ENCODE measurements around the gene CCDC175.

CCDC175 gene

DNA sequence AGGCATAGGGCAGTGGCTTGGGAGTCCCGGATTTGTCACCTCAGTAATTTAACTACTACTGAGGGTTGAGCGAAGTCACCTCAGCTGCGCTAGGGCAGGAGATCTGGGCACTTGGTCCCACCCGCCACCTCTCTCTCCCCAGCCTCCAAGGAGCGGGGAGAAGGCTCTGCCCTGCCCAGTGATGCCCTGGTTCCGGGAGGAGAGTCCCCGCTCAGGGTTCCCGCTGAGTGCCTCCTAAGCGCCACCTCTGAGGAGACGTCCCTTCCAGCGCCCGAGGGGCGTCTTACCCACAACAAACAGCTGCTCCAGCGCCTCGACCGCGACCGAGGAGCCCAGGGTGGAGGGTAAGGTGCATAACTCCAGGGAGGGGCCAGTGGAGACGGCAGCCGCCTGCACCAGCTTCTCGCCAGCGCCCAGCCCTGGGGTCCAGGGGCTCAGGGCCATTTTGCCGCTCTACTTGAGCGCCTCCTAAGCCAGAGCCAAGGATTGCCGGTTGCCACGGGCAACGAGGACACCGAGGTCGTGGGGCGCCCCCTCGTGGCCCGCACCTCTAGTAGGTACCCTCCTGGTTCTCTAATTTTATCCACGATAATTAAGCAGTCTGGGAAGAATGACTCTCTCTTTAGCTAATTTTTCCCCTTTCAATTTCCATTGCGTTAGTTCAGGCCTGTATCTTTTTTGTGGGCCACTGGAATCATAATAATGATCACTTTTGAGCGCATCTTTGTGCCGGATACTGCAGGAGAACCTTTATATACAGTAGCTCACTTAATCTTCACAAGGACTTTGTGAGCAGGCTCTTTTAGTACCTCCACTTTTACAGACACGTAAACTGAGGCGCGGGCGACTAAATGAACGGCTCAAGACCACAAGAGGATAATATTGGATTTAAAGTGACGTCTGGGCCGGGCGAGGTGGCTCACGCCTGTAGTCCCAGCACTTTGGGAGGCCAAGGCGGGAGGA, at the start of gene CCDC175:
CCDC175 (minus strand) TSS at position 481 of the 963 bp plus-strand sequence; CDS start at position 444, 37 bp downstream.
- peak; percentile 74 for DNase-seq (ENCODE audit: low spot score)

- no peak for DNase-seq (ENCODE audit: low spot score)
Observed at GRCh38 chr14:59622631-59623030, 46.0 kb upstream of the CCDC175 start.

- no peak for DNase-seq (ENCODE audit: low spot score)
Observed at GRCh38 chr14:59619061-59619460, 42.4 kb upstream of the CCDC175 start.

- no peak for DNase-seq (ENCODE audit: low spot score)
Observed at GRCh38 chr14:59601056-59601455, 24.4 kb upstream of the CCDC175 start.

- DNase-seq (ENCODE audit: low spot score) = no peak
Observed at GRCh38 chr14:59600211-59600945, 23.8 kb upstream of the CCDC175 start.

DNA sequence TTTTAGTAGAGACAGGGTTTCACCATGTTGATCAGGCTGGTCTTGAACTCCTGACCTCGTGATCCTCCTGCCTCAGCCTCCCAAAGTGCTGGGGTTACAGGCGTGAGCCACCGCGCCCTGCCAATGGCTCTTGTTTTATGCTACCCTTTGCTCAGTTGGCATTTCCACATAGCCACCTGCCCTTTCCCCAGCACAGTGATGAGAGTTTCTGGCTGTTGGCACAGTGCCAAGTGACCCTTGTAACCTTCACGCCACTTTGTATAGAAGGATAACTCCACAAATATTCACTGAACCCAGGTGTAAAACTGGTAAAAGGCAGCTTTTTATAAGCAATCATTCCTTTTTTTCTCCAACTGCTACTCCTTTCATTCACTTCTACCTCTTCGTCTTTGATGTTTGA, 18.5 kb upstream of the CCDC175 start:
- DNase-seq (ENCODE audit: low spot score) = no peak

DNA sequence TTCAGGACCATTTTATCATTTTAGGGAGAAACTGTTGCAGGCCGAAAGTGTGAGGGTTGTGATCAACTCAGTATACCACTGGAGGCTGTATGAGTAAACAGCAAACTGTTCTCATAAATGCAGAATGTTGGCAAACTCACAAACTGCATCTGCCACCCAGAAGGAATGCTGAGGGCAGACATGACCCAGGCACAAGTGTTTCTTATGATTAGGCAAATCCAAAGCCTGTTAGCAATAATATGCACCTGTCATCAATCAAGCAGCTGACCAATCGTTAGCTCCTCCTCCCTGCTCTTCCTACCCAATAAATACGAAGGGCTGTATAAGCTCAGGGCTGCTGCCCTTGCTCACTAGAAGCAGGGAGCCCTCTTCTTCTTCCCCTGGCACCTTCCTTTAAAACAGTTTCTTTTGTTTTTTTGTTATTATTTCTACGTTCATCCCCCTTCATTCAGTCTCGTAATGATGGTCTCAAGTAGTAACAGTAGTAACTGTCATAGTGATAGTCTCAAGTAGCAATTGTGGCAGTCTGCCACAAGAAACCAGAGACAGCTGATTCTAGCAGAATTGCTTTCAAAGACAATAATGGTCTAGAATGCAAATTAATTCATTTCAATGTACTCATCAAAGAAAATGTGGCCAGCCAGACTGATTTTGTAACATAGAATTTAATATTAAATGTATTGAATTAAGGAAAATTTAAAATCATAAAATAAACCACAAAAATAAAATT, 15.2 kb upstream of the CCDC175 start:
- no peak for DNase-seq (ENCODE audit: low spot score)

GRCh38 chr14:59588101-59588500, 11.5 kb upstream of the CCDC175 start:
- no peak for DNase-seq (ENCODE audit: low spot score)

GRCh38 chr14:59585891-59586554, 9.4 kb upstream of the CCDC175 start:
- no peak for DNase-seq (ENCODE audit: low spot score)

DNA sequence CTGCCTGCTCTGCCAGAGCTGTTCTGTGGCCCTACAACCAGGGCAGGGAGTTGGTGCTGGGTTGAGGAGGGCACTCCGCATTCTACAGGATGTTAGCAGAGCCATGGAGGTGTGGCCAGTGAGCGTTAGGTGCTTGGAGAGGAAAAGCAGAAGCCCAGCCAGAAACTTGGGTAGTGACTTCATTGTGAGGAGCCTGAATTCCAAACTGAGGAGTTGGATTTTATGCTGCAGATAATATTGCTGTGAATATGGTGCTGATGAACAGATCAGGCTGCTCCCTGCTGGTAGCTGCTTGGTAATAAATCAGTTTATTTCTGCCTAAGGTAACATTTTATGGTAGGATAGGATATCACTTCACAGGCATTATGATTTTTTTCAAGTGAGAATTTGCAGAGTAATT, 7.1 kb upstream of the CCDC175 start:
- no peak for DNase-seq (ENCODE audit: low spot score)

DNA sequence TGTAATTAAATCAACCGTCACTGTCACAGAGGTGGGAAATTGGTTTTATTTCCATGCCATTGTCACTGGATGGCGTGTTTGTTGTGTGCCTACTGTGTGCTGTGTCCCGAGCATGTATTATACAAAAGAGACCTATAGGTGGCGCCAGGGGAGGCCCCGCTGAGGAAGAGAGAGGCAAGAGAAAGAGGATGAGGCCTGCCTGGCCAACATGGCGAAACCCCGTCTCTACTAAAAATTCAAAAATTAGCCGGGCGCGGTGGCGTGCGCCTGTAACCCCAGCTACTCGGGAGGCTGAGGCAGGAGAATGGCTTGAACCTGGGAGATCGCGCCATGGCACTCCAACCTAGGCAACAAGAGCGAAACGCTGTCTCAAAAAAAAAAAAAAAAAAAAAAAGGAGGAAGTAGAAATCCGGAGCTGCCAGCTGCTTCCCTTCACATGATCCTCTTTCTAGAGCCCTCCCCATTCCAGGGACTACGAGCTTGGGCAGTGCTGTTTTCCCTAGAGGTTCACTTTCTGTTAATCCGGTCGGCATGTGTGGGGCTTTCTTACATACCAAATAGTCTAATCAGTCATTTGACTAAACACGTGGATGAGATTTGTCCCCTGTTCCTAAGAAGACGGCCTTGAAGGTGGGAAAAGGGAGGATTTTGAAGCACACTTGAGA, 6.4 kb upstream of the CCDC175 start:
- no peak for DNase-seq (ENCODE audit: low spot score)

GRCh38 chr14:59582161-59582560, 5.5 kb upstream of the CCDC175 start:
- DNase-seq (ENCODE audit: low spot score) = no peak

GRCh38 chr14:59580911-59581310, 4.3 kb upstream of the CCDC175 start:
- no peak for DNase-seq (ENCODE audit: low spot score)

DNA sequence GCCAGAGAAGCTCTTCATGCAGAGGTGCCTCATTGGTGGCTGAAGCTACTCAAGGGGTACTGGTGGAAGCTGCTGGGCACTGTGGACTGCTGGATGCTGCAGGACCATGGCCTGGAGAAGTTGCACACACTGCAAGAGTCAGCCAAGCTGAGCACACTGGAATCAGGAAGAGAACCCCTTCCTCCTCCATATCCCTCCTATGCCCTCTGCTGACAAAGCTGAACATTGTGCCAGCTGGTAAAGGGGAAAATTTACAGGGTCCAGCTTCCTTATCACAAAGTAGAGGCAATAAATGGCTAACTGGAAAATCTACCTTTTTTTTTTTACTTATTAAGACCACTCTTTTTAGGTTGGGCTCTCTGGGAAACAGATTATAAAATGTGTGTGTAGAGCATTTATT, 6.5 kb downstream of the CCDC175 start:
- no peak for DNase-seq (ENCODE audit: low spot score)

GRCh38 chr14:59566725-59567124, 9.9 kb downstream of the CCDC175 start:
- DNase-seq (ENCODE audit: low spot score) = no peak

GRCh38 chr14:59566296-59566695, 10.3 kb downstream of the CCDC175 start:
- DNase-seq (ENCODE audit: low spot score) = no peak

DNA sequence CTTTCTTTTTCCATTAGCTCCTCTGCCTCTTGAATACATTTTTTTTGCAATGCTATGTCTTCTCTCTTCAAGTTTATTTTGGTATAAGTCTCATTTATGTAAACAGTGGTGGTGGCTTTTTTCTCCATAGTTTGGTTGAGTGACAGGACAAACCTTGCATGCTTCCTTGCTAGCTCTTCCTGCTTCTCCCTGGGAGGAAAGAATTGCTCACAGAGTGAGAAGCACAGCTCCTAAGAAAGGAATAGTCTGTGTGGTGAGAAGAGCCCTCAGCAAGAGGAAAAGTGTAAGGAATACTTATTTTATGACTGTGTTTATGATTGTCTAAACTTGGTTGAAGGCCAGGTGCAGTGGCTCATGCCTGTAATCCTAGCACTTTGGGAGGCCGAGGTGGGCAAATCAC, 11.5 kb downstream of the CCDC175 start:
- DNase-seq (ENCODE audit: low spot score) = no peak

DNA sequence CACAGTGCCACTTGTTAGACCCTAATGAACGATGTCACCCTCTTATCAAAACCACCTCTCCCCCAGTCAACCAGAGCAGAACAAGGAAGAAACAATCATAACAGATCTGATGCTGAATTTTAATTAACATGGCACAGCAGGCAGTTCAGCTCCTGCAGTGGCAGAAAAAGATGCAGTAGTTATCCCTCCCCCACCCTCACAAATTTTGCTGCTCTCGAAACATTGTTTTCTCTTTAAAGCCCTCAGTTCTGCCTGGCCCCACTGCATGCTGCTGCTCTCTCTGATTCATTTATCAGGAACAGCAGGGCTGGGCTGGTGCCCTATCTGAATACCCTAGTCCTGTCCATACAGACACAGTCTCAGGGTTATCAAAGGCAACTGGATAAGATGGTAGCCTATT, 12.2 kb downstream of the CCDC175 start:
- no peak for DNase-seq (ENCODE audit: low spot score)

DNA sequence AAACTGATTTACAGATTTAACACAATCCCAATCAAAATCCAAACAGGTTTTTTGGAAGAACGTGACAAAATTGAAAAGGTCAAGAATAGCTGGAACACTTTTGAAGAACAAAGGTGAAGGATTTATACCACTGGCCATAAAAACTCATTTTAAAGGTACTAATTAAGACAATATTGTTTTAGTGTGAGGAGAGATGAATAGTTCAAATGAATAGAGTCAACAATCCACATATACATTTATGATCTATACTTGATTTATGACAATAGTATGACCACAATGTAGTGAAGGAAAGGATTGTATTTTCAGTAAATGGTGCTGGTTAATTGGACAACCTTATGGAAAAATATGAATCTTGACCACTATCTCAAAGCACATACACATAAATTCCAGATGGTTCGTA, 29.3 kb downstream of the CCDC175 start:
- no peak for DNase-seq (ENCODE audit: low spot score)

- DNase-seq (ENCODE audit: low spot score) = no peak
Observed at GRCh38 chr14:59543873-59544272, 32.7 kb downstream of the CCDC175 start.

DNA sequence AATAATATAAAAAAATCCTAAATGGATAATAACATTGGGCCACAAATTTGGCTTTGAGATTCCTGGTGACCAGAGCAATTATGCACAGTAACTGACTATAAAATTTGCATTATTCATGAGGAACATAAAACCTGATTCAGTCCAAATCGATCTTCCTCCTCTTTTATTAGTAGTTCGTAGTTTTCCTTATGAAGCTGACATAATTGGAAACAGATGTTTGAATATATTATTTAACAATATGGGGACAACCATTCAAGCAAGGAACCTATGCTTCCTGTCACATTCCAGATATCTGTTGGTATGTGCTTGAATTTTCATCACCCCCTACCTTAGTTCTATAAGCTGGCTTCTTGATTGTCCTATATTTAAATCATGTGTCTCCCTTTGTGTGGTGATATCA, 34.9 kb downstream of the CCDC175 start:
- no peak for DNase-seq (ENCODE audit: low spot score)
